HG02798 (cell line): ENCODE measurements around the gene GPNMB.
"Not testable (repeated sequence)": the region's sequence is repeated elsewhere in the genome, so short reads cannot be mapped to it uniquely, and the experiment has no call there.

Source experiments
- ATAC-seq: cut with Tn5 transposase; IDR thresholded peaks from one replicate; pipeline ENCODE4 v1.9.1; 2021; ENCODE audit warnings: mild to moderate bottlenecking; ENCODE audit not compliant: unreplicated experiment, poor library complexity

Gene GPNMB

GRCh38 chr7:23246555-23246954 is at the start of gene GPNMB:
GPNMB (plus strand) TSS chr7:23246775; CDS start chr7:23246858, 83 bp downstream.
- ATAC-seq = no peak

- not testable (repeated sequence) for ATAC-seq
Observed at GRCh38 chr7:23197745-23198144, 48.8 kb upstream of the GPNMB start.

GRCh38 chr7:23200331-23200730 is 46.2 kb upstream of the GPNMB start:
- no peak for ATAC-seq

GRCh38 chr7:23204241-23204640 is 42.3 kb upstream of the GPNMB start:
- no peak for ATAC-seq

GRCh38 chr7:23205577-23205908 is 41.0 kb upstream of the GPNMB start:
- no peak for ATAC-seq

GRCh38 chr7:23205909-23206767 is 40.4 kb upstream of the GPNMB start:
- peak; percentile 50 for ATAC-seq

GRCh38 chr7:23207021-23207420 is 39.6 kb upstream of the GPNMB start:
- ATAC-seq = no peak

- no peak for ATAC-seq
Observed at GRCh38 chr7:23207884-23208283, 38.7 kb upstream of the GPNMB start.

GRCh38 chr7:23208316-23208715 is 38.3 kb upstream of the GPNMB start:
- ATAC-seq = no peak

- ATAC-seq = no peak
Observed at GRCh38 chr7:23210506-23210905, 36.1 kb upstream of the GPNMB start.

- ATAC-seq = no peak
Observed at GRCh38 chr7:23211589-23211988, 35.0 kb upstream of the GPNMB start.

- ATAC-seq = no peak
Observed at GRCh38 chr7:23212395-23212794, 34.2 kb upstream of the GPNMB start.

GRCh38 chr7:23212841-23213240 is 33.7 kb upstream of the GPNMB start:
- ATAC-seq = no peak

- ATAC-seq = no peak
Observed at GRCh38 chr7:23213755-23214154, 32.8 kb upstream of the GPNMB start.

- ATAC-seq = no peak
Observed at GRCh38 chr7:23214423-23214822, 32.2 kb upstream of the GPNMB start.

- no peak for ATAC-seq
Observed at GRCh38 chr7:23214938-23215337, 31.6 kb upstream of the GPNMB start.

- ATAC-seq = no peak
Observed at GRCh38 chr7:23216021-23216420, 30.6 kb upstream of the GPNMB start.

GRCh38 chr7:23218196-23218595 is 28.4 kb upstream of the GPNMB start:
- ATAC-seq = no peak

GRCh38 chr7:23220690-23221305 is 25.8 kb upstream of the GPNMB start:
- ATAC-seq = no peak

- no peak for ATAC-seq
Observed at GRCh38 chr7:23222439-23223030, 24.0 kb upstream of the GPNMB start.

GRCh38 chr7:23224364-23224763 is 22.2 kb upstream of the GPNMB start:
- not testable (repeated sequence) for ATAC-seq
